Stomach smooth muscle (tissue), 2 donors: Measurements from ENCODE around the gene RNMT.

Experiments
- H3K27ac ChIP-seq: one replicate; pipeline ENCODE4 v1.7.0; 2013; ENCODE audit warnings: mild to moderate bottlenecking, low read length, inconsistent platforms
- H3K27me3 ChIP-seq, 2 donors: one replicate each; pipeline ENCODE4 v1.7.0; 2013; ENCODE audit warnings: low read length in 2 of 2; ENCODE audit not compliant: insufficient read depth in 2 of 2, control insufficient read depth in 1 of 2
- H3K36me3 ChIP-seq, 2 donors: one replicate each; pipeline ENCODE4 v1.7.0; 2013; ENCODE audit warnings: low read length in 2 of 2; ENCODE audit not compliant: control insufficient read depth in 2 of 2, insufficient read depth in 2 of 2
- H3K4me1 ChIP-seq: one replicate; pipeline ENCODE4 v1.7.0; 2013; ENCODE audit warnings: low read length; ENCODE audit not compliant: control insufficient read depth, insufficient read depth
- H3K4me3 ChIP-seq, 2 donors: one replicate each; pipeline ENCODE4 v1.7.0; 2013; ENCODE audit warnings: low read length in 2 of 2
- H3K9ac ChIP-seq, 2 donors: one replicate each; pipeline ENCODE4 v1.7.0; 2013; ENCODE audit warnings: low read length in 2 of 2, mild to moderate bottlenecking in 1 of 2
- H3K9me3 ChIP-seq, 2 donors: one replicate each; pipeline ENCODE4 v1.7.0; 2013; ENCODE audit warnings: low read length in 2 of 2; ENCODE audit not compliant: control insufficient read depth in 2 of 2
- donor health status: healthy.
- donor health status: Pancreatic carcinoma.

Gene RNMT

GRCh38 chr18:13811993-13812392 lies 85.5 kb downstream of the RNMT start:
- H3K4me1 ChIP-seq: no peaks in the 10 kb centered on the region
- H3K4me3 ChIP-seq: no peak overlapping the region
- no peaks in the 10 kb centered on the region for H3K36me3 ChIP-seq
- no peaks in the 10 kb centered on the region for H3K9me3 ChIP-seq
- H3K27me3 ChIP-seq: peaks cover 0 to 3% of the 10 kb centered on the region in 2 donors
- no peak overlapping the region for H3K9ac ChIP-seq
- H3K27ac ChIP-seq: no peak overlapping the region

GRCh38 chr18:13813271-13813849 lies 86.9 kb downstream of the RNMT start:
- H3K36me3 ChIP-seq: no peaks in the 10 kb centered on the region
- H3K27ac ChIP-seq: no peak overlapping the region
- no peak overlapping the region for H3K9ac ChIP-seq
- H3K9me3 ChIP-seq: no peaks in the 10 kb centered on the region
- H3K27me3 ChIP-seq: peaks cover 0 to 3% of the 10 kb centered on the region in 2 donors
- no peaks in the 10 kb centered on the region for H3K4me1 ChIP-seq
- no peak overlapping the region for H3K4me3 ChIP-seq
